Measurements from ENCODE around the gene SGO2.
A peak's percentile ranks its signal among the peaks of the same experiment; 100 is the strongest.

Gene SGO2

DNA sequence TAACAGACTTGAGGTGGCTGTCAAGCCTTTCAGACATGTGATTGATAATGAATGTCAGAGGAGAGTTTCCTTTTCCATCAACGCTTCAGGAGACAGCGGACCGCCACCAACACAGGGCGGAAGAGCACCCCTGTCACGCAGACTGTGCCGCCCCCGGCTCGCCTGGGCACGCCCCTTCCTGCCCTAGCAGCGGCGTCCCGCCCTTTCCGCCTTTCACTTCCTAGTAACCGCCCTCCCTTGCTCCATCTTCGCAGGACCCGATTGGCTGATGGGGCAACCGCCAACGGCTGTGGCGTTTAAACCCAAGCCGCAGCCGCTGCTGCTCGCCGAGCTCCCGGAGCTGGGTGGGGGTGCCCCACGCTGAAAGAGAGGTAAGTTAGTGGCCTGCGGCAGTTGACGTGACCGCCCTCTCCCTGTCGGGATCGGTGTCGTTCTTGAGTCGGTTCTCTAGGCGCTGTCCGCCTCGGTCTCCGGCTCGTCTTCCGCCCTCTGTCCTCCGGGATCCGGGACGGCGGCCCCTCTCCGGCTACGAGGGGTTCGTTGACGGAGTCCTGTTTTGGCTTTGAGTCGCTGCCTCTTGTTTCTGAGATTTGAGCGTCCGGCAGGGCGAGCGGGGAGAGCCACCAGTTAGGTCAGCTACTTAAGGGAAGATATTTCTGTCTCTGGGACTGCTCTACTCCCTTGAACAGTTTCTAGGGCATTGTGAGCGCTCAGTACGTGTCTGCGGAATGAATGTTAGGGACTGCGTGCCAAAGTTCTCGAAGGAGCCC lies at the start of gene SGO2:
Gene SGO2 (plus strand): TSS at position 326 of the 770 bp plus-strand sequence. CDS start 6,769 bp downstream, outside the sequence.
- H3K4me3 ChIP-seq (ENCODE audit: low read depth in 1 of 2, low read length in 2 of 2): peak within 1 kb of the TSS; percentile 78 to 85
- no peaks in the 10 kb centered on the region for H3K27me3 ChIP-seq (ENCODE audit: control insufficient read depth in 1 of 2, insufficient read depth in 2 of 2, low read length in 2 of 2)
- peaks cover 6% of the 10 kb centered on the region for H3K4me1 ChIP-seq (ENCODE audit: insufficient read depth, low read length)
- H3K9me3 ChIP-seq (ENCODE audit: low read length): no peaks in the 10 kb centered on the region
- H3K27ac ChIP-seq (ENCODE audit: low read depth, low read length): peak within 1 kb of the TSS; percentile 64
- no peaks in the 10 kb centered on the region for H3K36me3 ChIP-seq (ENCODE audit: insufficient read depth, low read length)
- H3K9ac ChIP-seq (ENCODE audit: low read length): peak within 1 kb of the TSS; percentile 55

DNA sequence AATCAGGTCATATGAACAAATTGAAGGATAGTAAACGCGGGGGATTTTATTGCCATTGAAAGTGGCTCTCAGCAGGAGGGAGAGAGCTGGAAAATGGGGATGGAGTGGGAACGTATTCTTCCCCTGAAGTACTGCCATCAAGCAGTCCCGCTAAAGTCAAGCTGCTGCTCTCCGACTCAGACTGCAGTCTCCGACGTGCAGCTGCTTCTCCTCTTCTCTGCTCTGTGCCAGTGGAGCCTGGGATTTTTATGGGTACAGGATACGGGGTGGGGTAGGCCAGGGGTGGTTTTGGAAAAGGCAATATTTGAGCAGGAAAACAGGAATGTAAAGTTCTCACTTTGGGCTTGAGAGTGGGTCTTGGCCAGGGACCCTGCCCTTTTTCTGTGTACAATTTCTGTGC lies 49.2 kb upstream of the SGO2 start:
- no peaks in the 10 kb centered on the region for H3K27me3 ChIP-seq (ENCODE audit: control insufficient read depth in 1 of 2, insufficient read depth in 2 of 2, low read length in 2 of 2)
- peaks cover 50% of the 10 kb centered on the region for H3K36me3 ChIP-seq (ENCODE audit: insufficient read depth, low read length)
- peaks cover 22% of the 10 kb centered on the region for H3K4me1 ChIP-seq (ENCODE audit: insufficient read depth, low read length)
- no peak overlapping the region for H3K4me3 ChIP-seq (ENCODE audit: low read depth in 1 of 2, low read length in 2 of 2)
- H3K9me3 ChIP-seq (ENCODE audit: low read length): no peaks in the 10 kb centered on the region
- H3K27ac ChIP-seq (ENCODE audit: low read depth, low read length): no peak overlapping the region
- H3K9ac ChIP-seq (ENCODE audit: low read length): no peak overlapping the region

- peaks cover 42% of the 10 kb centered on the region for H3K36me3 ChIP-seq (ENCODE audit: insufficient read depth, low read length)
- no peak overlapping the region for H3K9ac ChIP-seq (ENCODE audit: low read length)
- peaks cover 22% of the 10 kb centered on the region for H3K4me1 ChIP-seq (ENCODE audit: insufficient read depth, low read length)
- H3K4me3 ChIP-seq (ENCODE audit: low read depth in 1 of 2, low read length in 2 of 2): no peak overlapping the region
- no peaks in the 10 kb centered on the region for H3K9me3 ChIP-seq (ENCODE audit: low read length)
- no peaks in the 10 kb centered on the region for H3K27me3 ChIP-seq (ENCODE audit: control insufficient read depth in 1 of 2, insufficient read depth in 2 of 2, low read length in 2 of 2)
- H3K27ac ChIP-seq (ENCODE audit: low read depth, low read length): peak overlapping the region; percentile 63
These were observed 48.3 kb upstream of the SGO2 start for GRCh38 chr2:200477667-200478131.

DNA sequence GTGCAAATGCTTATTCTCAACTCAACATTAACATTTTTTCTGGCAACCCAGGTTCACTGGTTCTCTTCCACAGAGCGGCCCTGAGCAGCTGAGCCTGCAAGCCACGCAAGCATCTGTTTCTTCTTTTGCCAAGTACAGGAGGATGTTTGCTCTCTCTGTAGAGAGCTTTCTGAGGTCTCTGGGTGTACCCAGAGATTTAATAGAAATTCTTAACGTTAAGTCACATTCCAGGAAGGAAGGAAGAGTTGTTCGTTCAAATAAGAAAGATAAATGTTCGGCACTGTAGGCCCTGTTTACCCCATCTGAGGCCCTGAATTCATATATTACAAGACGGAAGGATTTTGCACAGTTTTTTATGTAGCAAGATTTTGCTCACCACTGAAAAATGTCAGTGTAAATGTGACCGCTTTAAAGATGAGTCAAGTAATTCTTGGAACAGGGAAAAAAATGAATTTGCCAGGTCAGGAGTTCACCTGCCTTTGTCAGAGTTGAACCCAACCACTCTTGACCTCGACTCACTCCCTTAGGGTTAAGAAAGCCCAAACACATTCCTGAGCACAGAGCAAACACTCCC lies 46.2 kb upstream of the SGO2 start:
- Histone ChIP-seq H3K4me1 (ENCODE audit: insufficient read depth, low read length) (peaks cover 22% of the 10 kb centered on the region), H3K9me3 (ENCODE audit: low read length) (no peaks in the 10 kb centered on the region), H3K27ac (ENCODE audit: low read depth, low read length) (peak overlapping the region; percentile 58), H3K9ac (ENCODE audit: low read length) (no peak overlapping the region), H3K4me3 (ENCODE audit: low read depth in 1 of 2, low read length in 2 of 2) (no peak overlapping the region), H3K36me3 (ENCODE audit: insufficient read depth, low read length) (peaks cover 31% of the 10 kb centered on the region), H3K27me3 (ENCODE audit: control insufficient read depth in 1 of 2, insufficient read depth in 2 of 2, low read length in 2 of 2) (no peaks in the 10 kb centered on the region)

GRCh38 chr2:200482194-200482593 lies 43.8 kb upstream of the SGO2 start:
- Histone ChIP-seq H3K4me3 (ENCODE audit: low read depth in 1 of 2, low read length in 2 of 2) (no peak overlapping the region), H3K36me3 (ENCODE audit: insufficient read depth, low read length) (peaks cover 9% of the 10 kb centered on the region), H3K27me3 (ENCODE audit: control insufficient read depth in 1 of 2, insufficient read depth in 2 of 2, low read length in 2 of 2) (no peaks in the 10 kb centered on the region), H3K9me3 (ENCODE audit: low read length) (no peaks in the 10 kb centered on the region), H3K27ac (ENCODE audit: low read depth, low read length) (no peak overlapping the region), H3K4me1 (ENCODE audit: insufficient read depth, low read length) (peaks cover 22% of the 10 kb centered on the region), H3K9ac (ENCODE audit: low read length) (no peak overlapping the region)

DNA sequence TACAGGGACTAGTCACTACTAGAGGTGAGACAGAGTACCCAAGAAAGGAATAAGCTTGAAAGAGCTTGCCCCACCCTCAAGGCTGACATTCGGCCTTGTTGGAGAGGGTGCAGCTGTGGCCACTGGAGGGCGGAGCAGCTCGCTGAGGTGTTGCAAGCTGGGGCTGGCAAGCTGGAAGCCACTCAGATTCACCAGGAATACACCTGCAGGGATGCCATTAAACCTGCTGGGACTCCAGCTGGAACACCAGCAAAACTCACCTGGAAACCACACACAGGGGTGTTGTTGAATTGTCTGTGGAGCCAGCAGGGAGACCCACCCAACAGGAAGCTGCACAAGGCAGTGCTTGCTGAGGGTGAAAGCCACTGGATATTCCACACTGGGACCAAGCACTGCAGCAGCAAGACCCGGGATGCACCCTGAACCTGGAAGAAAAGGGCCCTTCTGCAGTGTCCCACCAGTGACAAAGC lies 42.2 kb upstream of the SGO2 start:
- H3K9me3 ChIP-seq (ENCODE audit: low read length): no peaks in the 10 kb centered on the region
- H3K27me3 ChIP-seq (ENCODE audit: control insufficient read depth in 1 of 2, insufficient read depth in 2 of 2, low read length in 2 of 2): no peaks in the 10 kb centered on the region
- peaks cover 20% of the 10 kb centered on the region for H3K4me1 ChIP-seq (ENCODE audit: insufficient read depth, low read length)
- H3K36me3 ChIP-seq (ENCODE audit: insufficient read depth, low read length): no peaks in the 10 kb centered on the region
- H3K4me3 ChIP-seq (ENCODE audit: low read depth in 1 of 2, low read length in 2 of 2): no peak overlapping the region
- H3K27ac ChIP-seq (ENCODE audit: low read depth, low read length): no peak overlapping the region
- H3K9ac ChIP-seq (ENCODE audit: low read length): no peak overlapping the region

GRCh38 chr2:200484934-200485333 lies 41.1 kb upstream of the SGO2 start:
- no peak overlapping the region for H3K27ac ChIP-seq (ENCODE audit: low read depth, low read length)
- H3K9ac ChIP-seq (ENCODE audit: low read length): no peak overlapping the region
- no peaks in the 10 kb centered on the region for H3K9me3 ChIP-seq (ENCODE audit: low read length)
- peaks cover 8% of the 10 kb centered on the region for H3K4me1 ChIP-seq (ENCODE audit: insufficient read depth, low read length)
- peaks cover 6% of the 10 kb centered on the region for H3K36me3 ChIP-seq (ENCODE audit: insufficient read depth, low read length)
- no peaks in the 10 kb centered on the region for H3K27me3 ChIP-seq (ENCODE audit: control insufficient read depth in 1 of 2, insufficient read depth in 2 of 2, low read length in 2 of 2)
- H3K4me3 ChIP-seq (ENCODE audit: low read depth in 1 of 2, low read length in 2 of 2): no peak overlapping the region

DNA sequence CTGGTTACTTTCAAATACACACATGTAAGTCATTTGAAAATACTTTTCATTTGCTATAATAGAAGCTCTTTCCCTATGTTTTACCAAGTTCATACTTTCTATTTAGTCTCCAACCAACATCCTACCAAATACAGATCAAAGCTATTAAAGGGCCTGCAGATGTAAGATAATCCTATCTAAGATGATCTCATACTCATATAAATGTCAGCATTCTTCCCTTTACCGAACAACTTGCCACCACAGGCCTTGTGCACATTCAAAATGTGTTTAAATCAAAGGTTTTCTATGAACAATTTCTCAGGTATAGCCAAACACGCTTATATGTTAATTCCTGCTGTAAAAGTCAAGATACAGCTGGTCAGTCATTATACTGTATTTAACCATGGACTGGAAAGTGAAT lies 39.5 kb upstream of the SGO2 start:
- Histone ChIP-seq H3K9me3 (ENCODE audit: low read length) (no peaks in the 10 kb centered on the region), H3K27me3 (ENCODE audit: control insufficient read depth in 1 of 2, insufficient read depth in 2 of 2, low read length in 2 of 2) (no peaks in the 10 kb centered on the region), H3K27ac (ENCODE audit: low read depth, low read length) (no peak overlapping the region), H3K9ac (ENCODE audit: low read length) (no peak overlapping the region), H3K36me3 (ENCODE audit: insufficient read depth, low read length) (peaks cover 19% of the 10 kb centered on the region), H3K4me1 (ENCODE audit: insufficient read depth, low read length) (no peaks in the 10 kb centered on the region), H3K4me3 (ENCODE audit: low read depth in 1 of 2, low read length in 2 of 2) (no peak overlapping the region)

DNA sequence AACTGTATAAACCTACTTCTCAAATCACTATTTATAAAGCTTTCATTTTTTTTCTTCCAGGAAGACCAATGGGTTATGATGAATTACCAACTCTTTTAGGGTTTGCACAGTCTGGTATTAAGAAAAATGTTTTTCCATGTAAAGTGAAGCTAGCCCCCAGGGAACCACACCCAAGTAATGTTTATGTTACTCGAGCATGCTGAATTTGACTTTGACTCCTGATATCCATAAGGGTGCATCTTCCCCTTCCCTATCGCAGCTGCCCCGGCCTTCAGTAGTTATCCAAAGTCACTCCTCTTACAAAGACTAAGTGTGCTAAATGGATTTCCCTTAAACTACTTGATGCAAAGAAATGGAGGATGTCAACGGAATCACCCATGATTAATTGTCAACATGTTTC lies 37.8 kb upstream of the SGO2 start:
- H3K4me3 ChIP-seq (ENCODE audit: low read depth in 1 of 2, low read length in 2 of 2): no peak overlapping the region
- H3K9ac ChIP-seq (ENCODE audit: low read length): no peak overlapping the region
- H3K36me3 ChIP-seq (ENCODE audit: insufficient read depth, low read length): peaks cover 31% of the 10 kb centered on the region
- no peaks in the 10 kb centered on the region for H3K27me3 ChIP-seq (ENCODE audit: control insufficient read depth in 1 of 2, insufficient read depth in 2 of 2, low read length in 2 of 2)
- no peaks in the 10 kb centered on the region for H3K4me1 ChIP-seq (ENCODE audit: insufficient read depth, low read length)
- no peaks in the 10 kb centered on the region for H3K9me3 ChIP-seq (ENCODE audit: low read length)
- no peak overlapping the region for H3K27ac ChIP-seq (ENCODE audit: low read depth, low read length)

- Histone ChIP-seq H3K4me3 (ENCODE audit: low read depth in 1 of 2, low read length in 2 of 2) (no peak overlapping the region), H3K9ac (ENCODE audit: low read length) (no peak overlapping the region), H3K4me1 (ENCODE audit: insufficient read depth, low read length) (no peaks in the 10 kb centered on the region), H3K9me3 (ENCODE audit: low read length) (no peaks in the 10 kb centered on the region), H3K27ac (ENCODE audit: low read depth, low read length) (no peak overlapping the region), H3K27me3 (ENCODE audit: control insufficient read depth in 1 of 2, insufficient read depth in 2 of 2, low read length in 2 of 2) (no peaks in the 10 kb centered on the region), H3K36me3 (ENCODE audit: insufficient read depth, low read length) (peaks cover 42% of the 10 kb centered on the region)
These were observed 36.0 kb upstream of the SGO2 start for GRCh38 chr2:200490001-200490400.

GRCh38 chr2:200492656-200493055 lies 33.4 kb upstream of the SGO2 start:
- H3K27ac ChIP-seq (ENCODE audit: low read depth, low read length): no peak overlapping the region
- H3K27me3 ChIP-seq (ENCODE audit: control insufficient read depth in 1 of 2, insufficient read depth in 2 of 2, low read length in 2 of 2): no peaks in the 10 kb centered on the region
- H3K4me3 ChIP-seq (ENCODE audit: low read depth in 1 of 2, low read length in 2 of 2): no peak overlapping the region
- H3K9me3 ChIP-seq (ENCODE audit: low read length): no peaks in the 10 kb centered on the region
- peaks cover 45% of the 10 kb centered on the region for H3K36me3 ChIP-seq (ENCODE audit: insufficient read depth, low read length)
- no peaks in the 10 kb centered on the region for H3K4me1 ChIP-seq (ENCODE audit: insufficient read depth, low read length)
- H3K9ac ChIP-seq (ENCODE audit: low read length): no peak overlapping the region

All from muscle layer of colon (tissue), 2 donors.